Adrenal gland (tissue), 5 donors: ENCODE data around the gene CFAP53.

Experiments
- POLR2A ChIP-seq, 2 donors: fragments of 450-650 bp; IDR thresholded peaks; one replicate each; pipeline ENCODE4 v1.6.1; 2017; ENCODE audit warnings: antibody characterized with exemption in 2 of 2, mild to moderate bottlenecking in 2 of 2, moderate library complexity in 1 of 2
- TF ChIP-seq, protein P1 (sequence below), 6 experiments: fragments of 450-650 bp in 4 of 6; fragments of 200-600 bp in 2 of 6; sonication (generic) in 1 of 6; IDR thresholded peaks; 1 replicate in 5 of 6; 2 replicates in 1 of 6; pipeline versions ENCODE4 v1.5.1 to v1.8.0; 2016 to 2021; ENCODE audit warnings: antibody characterized with exemption in 6 of 6, mild to moderate bottlenecking in 2 of 6, moderate library complexity in 1 of 6
- donor health status: DM: no; HTN: no; CAD: no.

DNA sequence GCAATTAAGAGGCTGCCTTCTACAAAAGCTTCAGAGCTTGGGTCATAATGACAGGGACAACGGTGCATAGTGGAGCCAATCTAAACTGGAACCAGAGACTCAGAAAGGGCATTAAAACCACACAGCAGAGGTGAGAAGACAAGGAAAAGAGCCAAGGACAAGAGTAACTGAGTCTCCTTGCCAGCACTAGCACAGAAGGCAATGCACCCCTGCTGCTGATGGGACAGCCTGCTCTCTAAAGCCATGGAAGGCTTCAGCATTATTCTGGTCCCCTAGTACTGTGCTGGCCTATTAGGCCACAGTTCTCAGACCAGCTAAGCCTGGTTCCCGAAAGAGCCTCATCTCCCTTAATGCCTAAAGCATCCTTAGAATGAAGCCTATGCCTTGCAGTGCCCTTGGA, 86.8 kb downstream of the CFAP53 start:
- TF ChIP-seq, protein P1, sequence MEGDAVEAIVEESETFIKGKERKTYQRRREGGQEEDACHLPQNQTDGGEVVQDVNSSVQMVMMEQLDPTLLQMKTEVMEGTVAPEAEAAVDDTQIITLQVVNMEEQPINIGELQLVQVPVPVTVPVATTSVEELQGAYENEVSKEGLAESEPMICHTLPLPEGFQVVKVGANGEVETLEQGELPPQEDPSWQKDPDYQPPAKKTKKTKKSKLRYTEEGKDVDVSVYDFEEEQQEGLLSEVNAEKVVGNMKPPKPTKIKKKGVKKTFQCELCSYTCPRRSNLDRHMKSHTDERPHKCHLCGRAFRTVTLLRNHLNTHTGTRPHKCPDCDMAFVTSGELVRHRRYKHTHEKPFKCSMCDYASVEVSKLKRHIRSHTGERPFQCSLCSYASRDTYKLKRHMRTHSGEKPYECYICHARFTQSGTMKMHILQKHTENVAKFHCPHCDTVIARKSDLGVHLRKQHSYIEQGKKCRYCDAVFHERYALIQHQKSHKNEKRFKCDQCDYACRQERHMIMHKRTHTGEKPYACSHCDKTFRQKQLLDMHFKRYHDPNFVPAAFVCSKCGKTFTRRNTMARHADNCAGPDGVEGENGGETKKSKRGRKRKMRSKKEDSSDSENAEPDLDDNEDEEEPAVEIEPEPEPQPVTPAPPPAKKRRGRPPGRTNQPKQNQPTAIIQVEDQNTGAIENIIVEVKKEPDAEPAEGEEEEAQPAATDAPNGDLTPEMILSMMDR (IDR thresholded peaks at IDR 0.05): no peak
- TF ChIP-seq POLR2A (IDR thresholded peaks at IDR 0.05): no peak
